T-helper 1 cell treated with Interleukin-12 subunit alpha and Interleukin-12 subunit beta and Interleukin-4 antibody, amounts not matched to agents 30 ng/mL and 1 ng/mL, for 36 hours (primary cell): ENCODE results near the gene SH2D3A. TPM values are rescaled to one million over a fixed set of nuclear protein-coding genes. Genes with fewer than 3 reads are reported as not detected.
"Not testable (repeated sequence)": the region's sequence is repeated elsewhere in the genome, so short reads cannot be mapped to it uniquely, and the experiment has no call there.

Source experiments
- intact Hi-C: fragments of 100-400 bp; cut with micrococcal nuclease; formaldehyde crosslinking; loops from one replicate; pipeline ENCODE4 v1.15.1; 2024
- total RNA-seq: library from RNA; stranded (reverse); gene quantifications from 2 replicates; pipeline ENCODE4 v1.2.3, GENCODE V29; 2022

The SH2D3A gene
- total RNA-seq, 1 donor from 2014 or later: 29.7 TPM

GRCh38 chr19:6790194-6791128, 23.2 kb upstream of the SH2D3A start:
- intact Hi-C loops: no loop called here

- intact Hi-C loops: no loop called here
Measured at GRCh38 chr19:6788896-6789295, 21.7 kb upstream of the SH2D3A start.

GRCh38 chr19:6787393-6787792, 20.2 kb upstream of the SH2D3A start:
- intact Hi-C loops: no loop called here

GRCh38 chr19:6779206-6779605, 12.0 kb upstream of the SH2D3A start:
- intact Hi-C loops: no loop called here

- intact Hi-C loops: no loop called here
Measured at GRCh38 chr19:6778386-6778785, 11.2 kb upstream of the SH2D3A start.

- intact Hi-C loops: no loop called here
Measured at GRCh38 chr19:6777434-6777833, 10.2 kb upstream of the SH2D3A start.

GRCh38 chr19:6776999-6777398, 9.8 kb upstream of the SH2D3A start:
- intact Hi-C loops: no loop called here

GRCh38 chr19:6776045-6776444, 8.8 kb upstream of the SH2D3A start:
- intact Hi-C loops: not testable (repeated sequence)

GRCh38 chr19:6774821-6775707, 7.8 kb upstream of the SH2D3A start:
- intact Hi-C loops: no loop called here

- intact Hi-C loops: loop anchor here (2.0 kb wide), 2 partner anchors 41 to 237 kb away; no protein-coding TSS in a partner anchor
Measured at GRCh38 chr19:6773323-6773931, 6.2 kb upstream of the SH2D3A start.

- intact Hi-C loops: loop anchor here (1.0 to 2.0 kb wide), 7 partner anchors 20 to 236 kb away; partner anchors contain the start of gene TRIP10
Measured at GRCh38 chr19:6772866-6773322, 5.7 kb upstream of the SH2D3A start.

GRCh38 chr19:6772028-6772865, 5.0 kb upstream of the SH2D3A start, which contains the start of gene VAV1:
Gene VAV1, plus strand, starts transcription at chr19:6772708. Its CDS starts 100 bp downstream, at chr19:6772808.
- intact Hi-C loops: loop anchor here (1.0 to 2.0 kb wide), 7 partner anchors 19 to 235 kb away; partner anchors contain the start of gene TRIP10

- intact Hi-C loops: loop anchor here (1.0 to 2.0 kb wide), 7 partner anchors 18 to 235 kb away; partner anchors contain the start of gene TRIP10
Measured at GRCh38 chr19:6771648-6772027, 4.4 kb upstream of the SH2D3A start.

GRCh38 chr19:6769006-6769619, 1.9 kb upstream of the SH2D3A start:
- intact Hi-C loops: no loop called here

- intact Hi-C loops: no loop called here
Measured at GRCh38 chr19:6768236-6768785, 1.1 kb upstream of the SH2D3A start.

GRCh38 chr19:6767081-6767356, 216 bp downstream of the SH2D3A start:
- intact Hi-C loops: loop anchor here (1.0 to 2.0 kb wide), 16 partner anchors 14 to 1154 kb away; partner anchors contain the start of genes CD70, GPR108, RANBP3 and SNAPC2

GRCh38 chr19:6766357-6767080, 716 bp downstream of the SH2D3A start:
- intact Hi-C loops: loop anchor here (1.0 to 2.0 kb wide), 16 partner anchors 13 to 1154 kb away; partner anchors contain the start of genes CD70, GPR108, RANBP3 and SNAPC2

GRCh38 chr19:6765738-6766356, 1.4 kb downstream of the SH2D3A start:
- intact Hi-C loops: loop anchor here (2.0 kb wide), 4 partner anchors 175 to 1155 kb away; partner anchors contain the start of genes CD70, RANBP3, SNAPC2 and TNFSF9
